Dedifferentiated amniotic fluid mesenchymal stem cell (primary cell): ENCODE results near the gene SLC3A2.
"Not testable (repeated sequence)": the region's sequence is repeated elsewhere in the genome, so short reads cannot be mapped to it uniquely, and the experiment has no call there.

Experiments
- DNase-seq: peaks from one replicate; pipeline ENCODE4 v3.0.0-alpha.2; 2016; ENCODE audit errors: extremely low spot score

Gene SLC3A2

GRCh38 chr11:62930666-62931065 lies 50.0 kb downstream of the SLC3A2 start:
- DNase-seq = no peak

- DNase-seq = no peak
Measured at GRCh38 chr11:62931499-62932278, 51.0 kb downstream of the SLC3A2 start.

GRCh38 chr11:62933285-62933684 lies 52.6 kb downstream of the SLC3A2 start:
- no peak for DNase-seq

- DNase-seq = no peak
Measured at GRCh38 chr11:62933750-62934495, 53.2 kb downstream of the SLC3A2 start.

GRCh38 chr11:62934496-62934785 lies 53.7 kb downstream of the SLC3A2 start:
- DNase-seq = no peak

DNA sequence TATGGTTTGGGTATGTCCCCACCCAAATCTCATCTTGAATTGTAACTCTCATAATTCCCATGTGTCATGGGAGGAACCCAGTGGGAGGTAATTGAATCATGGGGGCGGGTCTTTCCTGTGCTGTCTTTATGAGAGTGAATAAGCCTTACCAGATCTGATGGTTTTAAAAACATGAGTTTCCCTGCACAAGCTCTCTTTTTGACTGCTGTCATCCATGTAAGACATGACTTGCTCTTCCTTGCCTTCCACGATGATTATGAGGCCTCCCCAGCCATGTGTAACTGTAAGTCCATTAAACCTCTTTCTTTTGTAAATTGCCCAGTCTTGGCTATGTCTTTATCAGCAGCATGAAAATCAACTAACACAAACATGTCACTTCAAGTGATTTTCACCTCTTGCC lies 56.8 kb downstream of the SLC3A2 start:
- not testable (repeated sequence) for DNase-seq
